Astrocyte of the spinal cord (primary cell): Measurements from ENCODE around the gene MEIS1.

Experiments used
- DNase-seq: peaks from one replicate; pipeline ENCODE4 v3.0.0; 2011; ENCODE audit warnings: low read depth, low spot score
- H3K4me3 ChIP-seq: 2 replicates; pipeline ENCODE4 v1.5.1; 2011; ENCODE audit warnings: low read depth, mild to moderate bottlenecking, low read length, moderate library complexity
- in situ Hi-C: cut with HindIII; loops from 2 replicates; pipeline ENCODE4 v1.10.0; 2017; ENCODE audit warnings: low sequenced_read_pairs
- TF ChIP-seq, protein P1 (sequence below): IDR thresholded peaks from 2 replicates; pipeline ENCODE4 v1.5.1; 2012; ENCODE audit warnings: low read depth, mild to moderate bottlenecking, low read length, inconsistent platforms

MEIS1 gene

DNA sequence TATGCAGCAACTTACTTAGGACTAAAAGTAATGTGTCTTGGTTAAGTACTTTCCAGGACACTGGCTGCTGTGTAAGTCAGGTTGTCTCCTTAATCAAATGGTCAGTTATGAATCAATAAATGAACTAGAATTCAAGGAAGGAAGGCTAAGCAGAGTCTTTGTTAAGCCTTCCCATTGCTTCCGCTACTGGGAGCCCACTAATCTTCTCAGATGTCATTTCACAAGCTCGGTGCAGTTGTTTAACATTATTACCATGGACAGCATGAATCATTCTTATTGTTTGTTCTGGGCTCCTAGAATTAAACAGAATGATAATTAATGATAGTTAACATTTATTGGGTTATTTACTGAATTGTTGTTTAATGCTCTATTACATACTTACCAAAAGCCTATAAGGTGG, 26.0 kb upstream of the MEIS1 start:
- in situ Hi-C loops, result no loop called here
- H3K4me3 ChIP-seq, result no peak overlapping the region
- no peak for DNase-seq
- TF ChIP-seq, protein P1, sequence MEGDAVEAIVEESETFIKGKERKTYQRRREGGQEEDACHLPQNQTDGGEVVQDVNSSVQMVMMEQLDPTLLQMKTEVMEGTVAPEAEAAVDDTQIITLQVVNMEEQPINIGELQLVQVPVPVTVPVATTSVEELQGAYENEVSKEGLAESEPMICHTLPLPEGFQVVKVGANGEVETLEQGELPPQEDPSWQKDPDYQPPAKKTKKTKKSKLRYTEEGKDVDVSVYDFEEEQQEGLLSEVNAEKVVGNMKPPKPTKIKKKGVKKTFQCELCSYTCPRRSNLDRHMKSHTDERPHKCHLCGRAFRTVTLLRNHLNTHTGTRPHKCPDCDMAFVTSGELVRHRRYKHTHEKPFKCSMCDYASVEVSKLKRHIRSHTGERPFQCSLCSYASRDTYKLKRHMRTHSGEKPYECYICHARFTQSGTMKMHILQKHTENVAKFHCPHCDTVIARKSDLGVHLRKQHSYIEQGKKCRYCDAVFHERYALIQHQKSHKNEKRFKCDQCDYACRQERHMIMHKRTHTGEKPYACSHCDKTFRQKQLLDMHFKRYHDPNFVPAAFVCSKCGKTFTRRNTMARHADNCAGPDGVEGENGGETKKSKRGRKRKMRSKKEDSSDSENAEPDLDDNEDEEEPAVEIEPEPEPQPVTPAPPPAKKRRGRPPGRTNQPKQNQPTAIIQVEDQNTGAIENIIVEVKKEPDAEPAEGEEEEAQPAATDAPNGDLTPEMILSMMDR, result no peak

DNA sequence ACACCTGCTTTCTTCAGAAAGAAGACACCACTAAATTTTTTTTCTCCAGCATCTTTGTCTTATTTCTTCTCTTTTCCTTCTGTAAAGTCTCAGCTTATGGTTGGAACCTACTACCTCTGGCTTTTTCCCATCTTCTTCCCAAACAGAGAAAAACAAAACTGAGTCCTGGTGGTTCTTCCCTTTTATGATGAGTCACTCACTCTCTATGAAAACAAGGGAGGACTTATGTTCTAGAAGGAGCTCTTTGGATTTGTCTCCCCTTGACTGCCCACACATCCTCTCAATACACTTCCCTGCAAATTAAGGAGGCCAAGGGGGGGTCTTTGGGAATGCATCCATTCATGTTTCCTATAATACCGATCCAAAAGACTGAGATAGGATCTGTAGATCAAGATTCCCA, 22.1 kb upstream of the MEIS1 start:
- in situ Hi-C loops, result no loop called here
- TF ChIP-seq, protein P1, result no peak
- no peak overlapping the region for H3K4me3 ChIP-seq
- no peak for DNase-seq

DNA sequence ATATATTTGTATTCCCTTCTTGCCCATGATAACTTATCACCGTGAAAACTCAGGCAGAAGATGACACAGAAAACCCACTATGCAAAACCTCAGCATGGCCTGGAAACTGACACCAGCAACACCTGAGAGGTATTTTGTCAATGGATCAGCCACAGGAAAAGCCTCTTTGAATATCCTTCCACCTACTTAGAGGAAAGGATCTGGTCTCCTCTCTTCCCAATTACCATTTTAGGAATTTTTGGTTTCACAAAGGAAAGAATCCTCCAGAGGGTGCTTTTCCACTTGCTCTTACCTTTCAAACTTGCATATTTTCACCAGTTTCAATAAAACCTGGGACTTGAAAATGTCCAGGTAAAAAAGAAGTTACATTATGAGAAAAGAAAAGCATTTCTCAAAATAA, 20.0 kb upstream of the MEIS1 start:
- in situ Hi-C loops, result no loop called here
- no peak for DNase-seq
- H3K4me3 ChIP-seq, result no peak overlapping the region
- TF ChIP-seq, protein P1, result no peak

DNA sequence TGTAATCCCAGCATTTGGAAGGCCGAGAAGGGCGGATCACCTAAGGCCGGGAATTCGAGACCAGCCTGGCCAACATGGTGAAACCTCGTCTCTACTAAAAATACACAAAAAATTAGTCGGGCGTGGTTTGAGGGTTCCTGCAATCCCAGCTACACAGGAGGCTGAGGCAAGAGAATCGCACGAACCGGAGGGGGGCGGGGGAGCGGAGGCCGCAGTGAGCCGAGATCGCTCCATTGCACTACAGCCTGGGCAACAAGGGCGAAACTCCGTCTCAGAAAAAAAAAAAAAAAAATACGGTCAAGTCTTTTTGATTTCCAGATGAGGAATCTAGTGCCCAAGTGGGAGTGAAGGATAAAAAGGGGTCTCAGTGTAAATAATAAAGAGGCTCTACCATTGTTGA, 16.5 kb upstream of the MEIS1 start:
- TF ChIP-seq, protein P1, result no peak
- H3K4me3 ChIP-seq, result no peak overlapping the region
- in situ Hi-C loops, result no loop called here
- DNase-seq, result no peak

DNA sequence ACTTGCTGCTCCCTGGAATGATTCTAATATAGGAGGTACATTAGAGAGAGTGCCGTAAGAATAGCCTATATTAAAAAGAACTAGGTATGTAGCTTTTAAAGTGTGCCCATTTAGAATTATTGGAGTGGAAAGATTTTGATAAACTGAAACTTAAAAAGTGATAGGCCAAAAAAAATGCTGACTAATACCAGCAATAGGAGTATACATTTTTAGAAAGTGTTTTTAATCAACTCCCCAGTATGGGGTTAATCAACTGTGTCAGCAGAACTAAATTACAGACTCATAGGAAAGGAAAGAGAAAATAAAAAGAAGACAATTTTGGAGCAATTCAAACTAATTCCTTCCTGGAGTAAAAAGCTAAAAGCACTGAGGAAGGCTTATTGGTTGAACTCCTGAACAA, 13.3 kb upstream of the MEIS1 start:
- in situ Hi-C loops, result no loop called here
- no peak for DNase-seq
- H3K4me3 ChIP-seq, result no peak overlapping the region

DNA sequence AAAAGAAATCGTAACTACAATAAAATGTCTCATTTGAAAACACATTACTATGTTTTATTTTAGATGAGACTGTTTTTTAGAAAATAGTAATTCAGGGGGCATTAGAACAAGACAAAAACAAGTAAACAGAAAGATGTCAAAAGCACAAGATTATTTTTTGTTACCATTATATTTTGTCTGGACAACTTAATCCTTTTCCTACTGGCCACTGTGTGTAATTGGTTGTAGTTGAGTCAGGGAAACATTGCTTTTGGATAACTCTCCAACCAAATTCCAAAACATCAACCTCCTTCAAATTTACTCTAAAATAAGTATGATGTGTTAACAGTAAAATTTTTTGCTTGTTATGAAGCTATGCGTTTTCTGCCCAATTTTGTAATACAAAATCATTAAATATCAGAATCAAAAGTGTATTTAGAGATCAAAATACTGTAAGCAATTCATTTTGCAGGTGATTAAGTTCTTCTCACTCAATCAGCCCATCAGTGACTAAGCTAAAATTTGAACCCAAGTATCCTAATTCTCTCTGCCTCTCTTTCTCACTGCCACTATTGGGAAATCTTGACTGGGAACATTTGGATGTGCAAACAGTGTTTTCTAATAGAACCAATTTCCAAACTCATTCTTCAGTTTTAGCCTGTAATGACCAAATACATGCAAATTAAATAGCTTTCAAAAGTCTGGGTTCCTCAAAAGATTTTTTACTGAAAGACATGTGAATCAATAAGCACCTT, 11.4 kb upstream of the MEIS1 start:
- in situ Hi-C loops, result no loop called here
- TF ChIP-seq, protein P1, result no peak
- H3K4me3 ChIP-seq, result no peak overlapping the region

More for the DNA sequence above, 13.3 kb upstream of the MEIS1 start:
- TF ChIP-seq, protein P1, result no peak

More for the DNA sequence above, 11.4 kb upstream of the MEIS1 start:
- DNase-seq, result no peak
